Inflammatory macrophage (primary cell): ENCODE data around the gene ASIC2.
"Not testable (repeated sequence)": the region's sequence is repeated elsewhere in the genome, so short reads cannot be mapped to it uniquely, and the experiment has no call there.

Experiments
- DNase-seq, 2 donors: peaks; one replicate each; pipeline ENCODE4 v3.0.0-alpha.2; 2020 to 2022

Gene ASIC2

GRCh38 chr17:32970281-32970680 lies 322.8 kb downstream of the ASIC2 start:
- no peak for DNase-seq

GRCh38 chr17:32969231-32969630 lies 323.9 kb downstream of the ASIC2 start:
- DNase-seq: not testable (repeated sequence)

DNA sequence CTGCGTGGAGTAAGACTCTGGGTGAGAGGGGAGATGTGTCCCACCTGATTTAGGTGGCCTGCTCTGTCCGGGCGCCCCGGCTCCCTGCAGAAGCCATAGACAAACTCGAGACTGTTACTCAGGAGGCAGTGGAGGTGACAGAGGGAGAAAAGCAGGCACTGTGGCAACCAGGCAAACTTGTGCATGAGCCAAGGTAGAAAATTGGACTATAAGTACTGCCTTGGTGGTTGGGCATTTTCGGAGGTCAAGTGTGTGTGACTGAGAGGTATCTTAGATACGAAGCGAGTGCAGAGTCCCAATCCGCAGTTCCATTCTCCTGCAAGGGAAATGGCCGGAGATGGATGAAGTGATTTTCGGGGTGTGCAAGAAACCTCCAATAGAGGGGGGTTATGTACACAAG lies 328.6 kb downstream of the ASIC2 start:
- no peak for DNase-seq
